MM.1S (cell line): ENCODE data around the gene WBP1L.
"Not testable (repeated sequence)": the region's sequence is repeated elsewhere in the genome, so short reads cannot be mapped to it uniquely, and the experiment has no call there.

ENCODE experiments used
- DNase-seq: peaks from one replicate; pipeline ENCODE4 v3.0.0-alpha.2; 2015
- H2AFZ ChIP-seq: fragments of 300-600 bp; sonication (generic); 2 replicates; pipeline ENCODE4 v1.6.0; 2016; ENCODE audit warnings: antibody characterized with exemption, low read length
- H3F3A ChIP-seq: fragments of 300-600 bp; sonication (generic); 2 replicates; pipeline ENCODE4 v1.6.1; 2016; ENCODE audit warnings: mild to moderate bottlenecking, antibody characterized with exemption, low read length, moderate library complexity, mixed read lengths; ENCODE audit not compliant: insufficient read depth
- H3K27ac ChIP-seq: fragments of 300-600 bp; sonication (generic); 2 replicates; pipeline ENCODE4 v1.5.1; 2016; ENCODE audit warnings: mild to moderate bottlenecking, low read length
- H3K27me3 ChIP-seq: fragments of 300-600 bp; sonication (generic); replicated peaks from 2 replicates; pipeline ENCODE4 v1.6.0; 2016; ENCODE audit warnings: low read length; ENCODE audit not compliant: insufficient read depth
- H3K36me3 ChIP-seq: fragments of 300-600 bp; sonication (generic); replicated peaks from 2 replicates; pipeline ENCODE4 v1.6.1; 2016; ENCODE audit warnings: mild to moderate bottlenecking, low read length, mixed read lengths; ENCODE audit not compliant: insufficient read depth
- H3K4me1 ChIP-seq: fragments of 300-600 bp; sonication (generic); 2 replicates; pipeline ENCODE4 v1.6.1; 2016; ENCODE audit warnings: low read length, mixed read lengths
- H3K4me2 ChIP-seq: fragments of 300-600 bp; sonication (generic); 2 replicates; pipeline ENCODE4 v1.6.0; 2016; ENCODE audit warnings: low read depth, low read length
- H3K4me3 ChIP-seq: fragments of 300-600 bp; sonication (generic); 2 replicates; pipeline ENCODE4 v1.5.1; 2016; ENCODE audit warnings: low read length, mixed read lengths
- H3K79me2 ChIP-seq: fragments of 300-600 bp; sonication (generic); 2 replicates; pipeline ENCODE4 v1.6.1; 2016; ENCODE audit warnings: mixed run types, low read length, mixed read lengths
- H3K9ac ChIP-seq: fragments of 300-600 bp; sonication (generic); 2 replicates; pipeline ENCODE4 v1.6.1; 2016; ENCODE audit warnings: low read length, mixed read lengths
- H3K9me2 ChIP-seq: fragments of 300-600 bp; sonication (generic); replicated peaks from 2 replicates; pipeline ENCODE4 v1.6.1; 2016; ENCODE audit warnings: mild to moderate bottlenecking, low read length, mixed read lengths; ENCODE audit not compliant: insufficient read depth
- H3K9me3 ChIP-seq: fragments of 300-600 bp; sonication (generic); replicated peaks from 2 replicates; pipeline ENCODE4 v1.6.1; 2016; ENCODE audit warnings: mild to moderate bottlenecking, low read length, mixed read lengths; ENCODE audit not compliant: insufficient read depth
- H4K20me1 ChIP-seq: fragments of 300-600 bp; sonication (generic); 2 replicates; pipeline ENCODE4 v1.6.1; 2016; ENCODE audit warnings: mild to moderate bottlenecking, low read length, moderate library complexity, mixed read lengths; ENCODE audit not compliant: insufficient read depth
- EZH2 ChIP-seq: fragments of 300-600 bp; sonication (generic); optimal IDR thresholded peaks from 2 replicates; pipeline ENCODE3; 2017; ENCODE audit warnings: low read depth, mild to moderate bottlenecking, antibody characterized with exemption, low read length, mixed read lengths
- EZH2phosphoT487 ChIP-seq: fragments of 300-600 bp; sonication (generic); IDR thresholded peaks from 2 replicates; pipeline ENCODE4 v1.6.1; 2018; ENCODE audit warnings: antibody characterized with exemption, low read length
- TF ChIP-seq, protein P1 (sequence below): fragments of 300-600 bp; sonication (generic); IDR thresholded peaks from 2 replicates; pipeline ENCODE4 v1.5.1; 2016; ENCODE audit warnings: antibody characterized with exemption, low read length, mixed read lengths

Gene WBP1L

DNA sequence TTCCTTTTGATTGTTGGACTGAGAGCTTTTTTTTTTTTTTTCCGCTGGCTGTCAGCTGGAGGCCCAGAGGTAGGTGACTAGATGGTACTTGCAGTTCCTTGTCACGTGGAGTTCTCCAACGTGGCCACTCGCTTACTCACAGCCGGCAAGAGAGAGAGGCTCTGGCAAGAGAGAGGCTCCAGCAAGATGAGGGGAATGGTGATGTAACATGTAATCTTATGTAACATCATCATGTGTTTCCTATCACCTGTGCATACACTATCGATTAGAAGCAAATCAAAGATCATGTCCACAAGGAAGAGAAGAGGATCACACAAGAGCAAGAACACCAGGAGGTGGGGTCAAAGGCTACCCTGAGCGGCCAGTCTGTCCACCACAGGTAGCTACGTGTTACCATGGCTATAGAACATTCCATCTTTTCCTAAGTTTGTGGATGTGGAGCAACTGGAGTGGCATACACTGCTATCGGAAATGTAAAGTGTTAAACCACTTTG lies 106.3 kb downstream of the WBP1L start:
- no peaks in the 10 kb centered on the region for H4K20me1 ChIP-seq
- H3K9me3 ChIP-seq, result no peaks in the 10 kb centered on the region
- H3K9me2 ChIP-seq, result no peaks in the 10 kb centered on the region
- H3K36me3 ChIP-seq, result no peaks in the 10 kb centered on the region
- H3K79me2 ChIP-seq, result peaks cover 1% of the 10 kb centered on the region; the same call in 1 of the 2 replicates
- no peak overlapping the region for H3K4me2 ChIP-seq
- H3K27ac ChIP-seq, result no peak overlapping the region
- H3K27me3 ChIP-seq, result no peaks in the 10 kb centered on the region
- H3F3A ChIP-seq, result no peaks in the 10 kb centered on the region
- H2AFZ ChIP-seq, result no peak overlapping the region
- no peaks in the 10 kb centered on the region for H3K4me1 ChIP-seq
- no peak for TF ChIP-seq EZH2
- TF ChIP-seq, protein P1, sequence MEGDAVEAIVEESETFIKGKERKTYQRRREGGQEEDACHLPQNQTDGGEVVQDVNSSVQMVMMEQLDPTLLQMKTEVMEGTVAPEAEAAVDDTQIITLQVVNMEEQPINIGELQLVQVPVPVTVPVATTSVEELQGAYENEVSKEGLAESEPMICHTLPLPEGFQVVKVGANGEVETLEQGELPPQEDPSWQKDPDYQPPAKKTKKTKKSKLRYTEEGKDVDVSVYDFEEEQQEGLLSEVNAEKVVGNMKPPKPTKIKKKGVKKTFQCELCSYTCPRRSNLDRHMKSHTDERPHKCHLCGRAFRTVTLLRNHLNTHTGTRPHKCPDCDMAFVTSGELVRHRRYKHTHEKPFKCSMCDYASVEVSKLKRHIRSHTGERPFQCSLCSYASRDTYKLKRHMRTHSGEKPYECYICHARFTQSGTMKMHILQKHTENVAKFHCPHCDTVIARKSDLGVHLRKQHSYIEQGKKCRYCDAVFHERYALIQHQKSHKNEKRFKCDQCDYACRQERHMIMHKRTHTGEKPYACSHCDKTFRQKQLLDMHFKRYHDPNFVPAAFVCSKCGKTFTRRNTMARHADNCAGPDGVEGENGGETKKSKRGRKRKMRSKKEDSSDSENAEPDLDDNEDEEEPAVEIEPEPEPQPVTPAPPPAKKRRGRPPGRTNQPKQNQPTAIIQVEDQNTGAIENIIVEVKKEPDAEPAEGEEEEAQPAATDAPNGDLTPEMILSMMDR, result no peak
- TF ChIP-seq EZH2phosphoT487, result no peak
- no peak overlapping the region for H3K9ac ChIP-seq
- no peak overlapping the region for H3K4me3 ChIP-seq
- DNase-seq, result no peak

GRCh38 chr10:102853237-102853636 lies 109.5 kb downstream of the WBP1L start:
- H3K9me2 ChIP-seq, H3K27me3 ChIP-seq, H3K9ac ChIP-seq, H3K4me2 ChIP-seq, H3K4me3 ChIP-seq, H3K27ac ChIP-seq, DNase-seq, H3K9me3 ChIP-seq, H3K36me3 ChIP-seq, H2AFZ ChIP-seq, H3F3A ChIP-seq, H3K4me1 ChIP-seq, H4K20me1 ChIP-seq: not testable (repeated sequence)
- H3K79me2 ChIP-seq, result peaks cover 19% of the 10 kb centered on the region

DNA sequence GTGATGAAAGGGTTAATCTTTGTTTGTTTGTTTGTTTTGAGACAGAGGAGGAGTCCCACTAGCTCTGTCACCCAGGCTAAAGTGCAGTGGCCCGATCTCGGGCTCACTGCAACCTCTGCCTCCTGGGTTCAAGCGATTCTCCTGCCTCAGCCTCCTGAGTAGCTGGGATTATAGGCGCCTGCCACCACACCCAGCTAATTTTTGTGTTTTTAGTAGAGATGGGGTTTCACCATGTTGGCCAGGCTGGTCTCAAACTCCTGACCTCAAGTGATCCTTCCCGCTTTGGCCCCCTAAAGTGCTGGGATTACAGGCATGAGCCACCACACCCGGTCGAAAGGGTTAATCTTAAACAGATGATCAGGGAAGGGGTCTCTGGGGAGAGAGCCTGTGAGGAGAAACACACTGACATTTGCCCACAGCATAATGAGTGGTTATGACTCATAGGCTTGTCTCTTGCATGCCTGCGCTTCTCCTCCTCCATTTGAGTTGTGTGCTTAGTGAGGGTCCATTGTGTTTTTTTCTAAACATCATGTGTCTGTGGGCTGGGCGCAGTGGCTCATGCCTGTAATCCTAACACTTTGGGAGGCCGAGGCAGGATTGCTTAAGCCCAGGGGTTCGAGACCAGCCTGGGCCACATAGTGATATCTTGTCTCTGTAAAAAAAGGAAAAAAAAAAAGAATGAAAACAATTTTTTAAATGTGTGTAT lies 112.1 kb downstream of the WBP1L start:
- not testable (repeated sequence) for DNase-seq, H4K20me1 ChIP-seq, H3K36me3 ChIP-seq, H3F3A ChIP-seq, H3K4me3 ChIP-seq, H3K9ac ChIP-seq, H3K27me3 ChIP-seq, H3K4me2 ChIP-seq, H2AFZ ChIP-seq, H3K4me1 ChIP-seq, H3K9me3 ChIP-seq, H3K9me2 ChIP-seq, H3K27ac ChIP-seq
- peaks cover 19% of the 10 kb centered on the region for H3K79me2 ChIP-seq

GRCh38 chr10:102856758-102857424 lies 113.1 kb downstream of the WBP1L start:
- Histone ChIP-seq H3K4me2 (no peak overlapping the region), H3K4me1 (no peaks in the 10 kb centered on the region), H2AFZ (no peak overlapping the region), H4K20me1 (no peaks in the 10 kb centered on the region), H3K79me2 (peaks cover 19% of the 10 kb centered on the region), H3K4me3 (no peak overlapping the region), H3K9ac (no peak overlapping the region), H3F3A (no peaks in the 10 kb centered on the region), H3K9me2 (no peaks in the 10 kb centered on the region), H3K27me3 (no peaks in the 10 kb centered on the region), H3K36me3 (no peaks in the 10 kb centered on the region), H3K27ac (no peak overlapping the region), H3K9me3 (no peaks in the 10 kb centered on the region)
- TF ChIP-seq EZH2phosphoT487 (no peak), EZH2 (no peak)
- TF ChIP-seq, protein P1, result no peak
- DNase-seq, result no peak
